Stimulated activated CD8-positive, alpha-beta memory T cell treated with anti-CD3 and anti-CD28 coated beads, Interleukin-12 subunit alpha, Interleukin-12 subunit beta, amount 100 ng/mL, for 24 hours (primary cell): ENCODE data around the gene FBLN7.

Experiments used
- DNase-seq: peaks from one replicate; pipeline ENCODE4 v3.0.0-alpha.2; 2020; ENCODE audit errors: extremely low read depth

The FBLN7 gene

DNA sequence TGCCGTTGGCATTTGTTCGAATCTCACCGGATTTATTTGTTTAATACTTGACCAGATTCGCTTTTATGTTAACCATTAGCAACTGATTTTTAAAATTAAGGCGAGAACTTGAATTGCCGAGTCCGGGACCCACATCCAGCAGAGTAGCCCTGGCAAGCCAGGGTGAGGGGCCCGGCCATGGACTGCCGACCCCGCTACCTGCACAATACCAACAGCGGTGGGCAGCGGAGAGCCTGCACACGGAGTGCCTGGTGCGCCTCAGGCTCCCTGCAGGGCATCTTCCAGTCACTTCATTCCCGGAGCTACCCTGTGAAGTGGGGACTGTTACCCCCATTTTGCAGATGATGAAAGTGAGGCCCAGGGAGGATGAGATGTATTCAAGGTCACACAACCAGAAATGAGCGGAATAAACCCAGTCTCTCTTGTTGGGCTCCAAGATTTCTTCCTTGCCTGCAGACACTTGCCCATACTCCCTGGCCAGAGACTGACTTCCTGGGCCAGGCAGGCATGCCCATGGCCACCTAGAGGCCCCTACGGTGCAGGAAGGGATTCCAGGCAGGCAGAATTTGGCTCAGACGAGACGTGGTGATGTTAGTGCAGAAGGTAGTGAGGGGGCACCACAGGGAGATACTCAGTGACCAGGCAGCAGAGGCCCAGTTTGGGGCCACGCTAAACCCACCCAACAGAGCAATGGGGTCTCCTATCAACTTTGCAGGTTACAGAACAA lies 2.9 kb downstream of the FBLN7 start:
- DNase-seq: no peak

DNA sequence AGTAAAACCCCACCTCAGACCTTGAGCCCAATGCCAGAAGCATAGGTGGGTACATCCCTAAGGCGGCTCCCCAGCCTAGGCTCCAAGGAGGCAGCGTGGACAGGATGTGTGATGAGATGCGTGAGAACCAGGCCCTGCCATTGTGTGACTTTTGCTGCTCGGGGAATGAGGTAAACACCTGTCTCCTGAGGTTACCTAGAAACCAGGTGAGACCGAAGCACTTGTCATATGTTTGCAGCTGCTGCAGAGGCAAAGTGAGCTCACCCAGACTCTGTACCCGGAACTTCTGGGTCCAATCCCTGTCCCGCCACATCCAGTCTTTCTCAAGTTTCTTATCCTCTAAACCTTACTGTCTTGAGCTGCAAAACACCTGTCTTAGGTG lies 3.4 kb downstream of the FBLN7 start:
- no peak for DNase-seq

- DNase-seq: no peak
These were observed 4.4 kb downstream of the FBLN7 start for GRCh38 chr2:112142525-112143078.

DNA sequence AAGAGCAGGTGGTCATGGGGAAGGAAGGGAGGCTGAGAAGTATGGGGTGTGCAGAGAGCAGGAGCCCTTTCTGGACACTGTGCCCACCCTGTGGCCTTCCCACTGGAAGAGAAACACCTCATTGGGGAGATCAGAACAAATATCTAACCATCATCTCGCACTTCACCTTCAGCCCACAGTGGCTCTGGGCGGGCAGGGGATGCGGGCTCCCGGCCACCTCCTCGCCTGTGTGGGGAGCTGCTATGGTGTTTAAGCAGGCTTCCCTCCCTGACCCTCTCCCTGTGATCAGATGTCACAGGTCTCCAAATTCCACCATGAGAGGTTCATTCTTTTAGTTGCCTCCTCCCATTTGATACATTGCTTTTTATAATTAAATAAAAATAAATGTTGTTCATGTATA lies 5.0 kb downstream of the FBLN7 start:
- DNase-seq: no peak

DNA sequence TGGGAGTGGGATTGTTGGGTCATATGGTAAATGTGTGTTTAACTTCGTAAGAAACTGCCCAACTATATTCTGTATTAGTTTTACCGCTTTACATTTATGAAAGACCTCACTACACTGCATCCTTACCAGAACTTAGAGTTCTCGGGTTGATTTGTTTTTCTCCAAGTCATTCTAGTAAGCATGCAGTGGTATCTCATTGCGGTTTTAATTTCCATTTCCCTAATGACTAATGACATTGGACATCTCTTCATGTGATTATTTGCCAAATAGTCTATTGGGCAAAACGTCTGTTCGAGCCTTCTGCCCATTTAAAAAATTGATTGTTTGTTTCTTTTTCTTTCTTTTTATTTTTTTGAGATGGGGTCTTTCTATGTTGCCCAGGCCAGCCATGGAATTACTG lies 6.8 kb downstream of the FBLN7 start:
- no peak for DNase-seq

DNA sequence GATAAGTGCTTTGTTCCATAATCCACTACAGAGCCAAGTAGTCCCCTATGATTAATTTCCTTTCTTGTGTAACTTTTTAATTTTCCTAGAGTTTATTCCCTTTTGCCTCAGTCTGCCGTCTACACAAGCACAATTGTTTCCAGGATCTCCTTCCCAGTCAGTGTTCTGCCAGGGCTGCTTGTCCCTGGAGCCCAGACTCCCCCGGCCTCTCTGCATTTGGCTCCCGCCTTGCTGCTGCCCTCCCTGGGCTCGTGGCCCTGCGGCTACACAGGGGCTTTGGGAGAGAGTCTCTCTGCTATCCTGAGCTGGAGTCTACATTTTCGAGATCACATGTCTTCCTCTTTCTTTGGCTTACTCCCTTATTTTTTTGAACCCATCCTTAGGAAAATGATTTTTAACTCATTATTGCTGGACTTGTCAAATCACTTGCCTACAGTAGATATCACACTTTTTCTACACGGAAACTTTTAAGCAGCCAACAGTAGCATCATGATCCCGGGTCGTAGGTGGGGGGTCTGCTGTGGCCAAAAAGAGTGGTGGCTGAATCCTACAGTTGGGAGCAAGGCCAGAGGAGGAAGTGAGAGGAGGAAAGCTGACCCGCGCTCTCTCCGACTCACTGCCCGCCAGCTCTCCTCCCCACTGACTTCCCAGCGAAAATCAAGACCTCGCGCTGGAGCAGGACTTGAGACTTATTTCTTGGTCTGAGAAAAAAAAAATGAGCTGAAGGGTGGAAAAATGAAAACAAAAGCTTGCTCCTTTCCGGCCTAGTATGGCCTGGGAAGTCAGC lies 9.4 kb downstream of the FBLN7 start:
- DNase-seq: no peak

GRCh38 chr2:112148477-112148876 lies 10.3 kb downstream of the FBLN7 start:
- no peak for DNase-seq

DNA sequence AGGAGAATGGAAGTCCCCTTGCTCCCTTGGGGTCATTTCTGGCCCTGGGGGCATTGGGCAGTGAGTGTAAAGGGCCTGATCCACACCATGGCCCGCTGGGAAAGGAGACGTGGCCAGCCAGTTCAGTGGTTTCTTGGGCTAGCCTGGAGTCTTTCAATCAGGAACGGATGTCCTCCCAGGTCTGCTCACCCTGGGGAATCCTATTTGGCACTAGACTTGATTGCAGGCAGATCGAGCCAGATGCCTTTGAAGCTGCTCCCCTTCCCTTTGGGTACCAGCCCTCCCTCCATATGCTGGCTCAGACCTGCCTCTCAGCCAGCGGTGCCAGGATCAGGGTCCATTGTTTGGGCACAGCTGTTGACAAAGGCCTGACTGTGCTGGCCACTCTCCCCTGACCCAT lies 11.0 kb downstream of the FBLN7 start:
- no peak for DNase-seq

DNA sequence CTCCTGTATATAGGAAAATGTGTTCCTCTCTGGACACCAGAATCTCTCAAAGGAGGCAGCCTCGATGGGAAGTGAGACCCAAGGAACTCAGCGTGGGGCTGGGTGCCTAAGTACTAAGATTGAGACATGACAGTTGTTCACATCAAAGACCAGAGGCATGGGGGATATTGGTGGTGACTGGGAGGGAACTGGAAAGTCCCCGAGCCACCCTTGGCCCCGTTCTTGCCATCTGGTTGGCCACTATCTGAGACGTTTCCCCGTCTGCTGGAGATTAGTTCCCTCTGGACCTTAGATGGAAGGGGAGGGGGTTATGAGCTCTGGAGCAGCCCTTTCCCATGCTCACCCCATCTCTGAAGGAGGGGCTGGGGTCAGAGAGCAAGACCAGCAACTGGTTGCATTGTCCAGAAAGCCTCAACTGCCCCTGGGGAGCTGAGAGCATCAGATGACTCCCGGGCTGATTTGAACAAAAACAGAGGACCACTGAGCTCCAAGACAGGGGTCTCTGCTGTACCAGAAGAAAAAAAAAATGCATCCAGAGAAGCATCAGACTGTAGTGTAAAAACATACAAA lies 11.8 kb downstream of the FBLN7 start:
- no peak for DNase-seq

DNA sequence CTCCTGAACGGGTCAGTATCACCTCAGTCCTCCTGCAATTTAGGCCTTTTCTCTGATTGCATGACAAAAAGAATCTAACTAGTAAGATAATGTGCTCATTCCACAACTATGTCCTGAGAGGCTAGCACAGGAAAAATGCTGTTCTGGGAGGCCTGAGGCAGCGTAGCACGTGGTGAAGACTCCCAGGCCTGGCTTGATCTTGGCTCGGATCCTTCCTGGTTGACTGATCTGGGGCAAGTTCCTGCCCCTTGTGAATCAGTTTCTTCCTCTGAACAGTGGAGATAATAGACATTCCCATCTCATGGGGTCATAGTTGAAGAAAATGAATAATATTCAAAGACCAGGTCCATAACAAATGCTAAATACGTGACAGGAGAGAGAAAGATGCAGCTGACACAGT lies 12.3 kb downstream of the FBLN7 start:
- no peak for DNase-seq

GRCh38 chr2:112150851-112151250 lies 12.7 kb downstream of the FBLN7 start:
- no peak for DNase-seq

GRCh38 chr2:112151271-112151670 lies 13.1 kb downstream of the FBLN7 start:
- DNase-seq: no peak

GRCh38 chr2:112151701-112152440 lies 13.7 kb downstream of the FBLN7 start:
- no peak for DNase-seq

- no peak for DNase-seq
These were observed 14.4 kb downstream of the FBLN7 start for GRCh38 chr2:112152476-112153178.

DNA sequence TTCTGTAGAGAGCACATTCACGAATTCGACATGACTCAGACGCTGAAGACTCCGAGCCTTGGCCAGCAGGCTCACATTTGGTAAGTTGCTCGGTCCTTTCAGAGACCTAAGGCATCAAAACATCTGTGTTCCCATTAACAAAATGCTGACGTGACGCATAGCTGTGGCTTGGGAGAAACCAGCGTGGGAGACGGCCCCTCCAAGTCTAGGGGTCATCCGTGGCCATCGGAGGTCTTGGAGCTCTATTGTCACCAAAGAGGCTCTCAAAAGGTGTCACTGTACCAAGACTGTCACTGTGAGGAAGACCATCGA lies 14.9 kb downstream of the FBLN7 start:
- no peak for DNase-seq

DNA sequence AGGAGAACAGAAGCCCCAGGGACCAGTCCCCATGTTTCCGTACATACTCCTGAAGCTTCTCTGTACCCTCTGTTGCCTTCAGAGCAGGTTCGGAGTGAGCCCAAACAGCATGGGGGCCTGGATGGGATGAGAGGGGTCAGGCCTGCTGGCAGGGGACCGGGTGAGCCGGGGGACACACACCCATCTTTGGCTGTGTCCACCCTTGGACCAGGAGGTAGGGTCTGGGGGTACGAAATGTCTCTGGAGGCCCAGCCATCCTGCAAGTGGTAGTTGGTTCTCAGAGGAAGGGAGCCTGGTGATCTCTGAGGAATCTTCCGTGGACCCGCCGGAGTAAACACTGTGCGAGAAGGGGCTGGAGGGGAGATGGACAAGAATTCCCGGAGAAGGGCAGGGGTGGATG lies 15.3 kb downstream of the FBLN7 start:
- DNase-seq: no peak

- DNase-seq: no peak
These were observed 16.3 kb downstream of the FBLN7 start for GRCh38 chr2:112154246-112155117.

GRCh38 chr2:112155331-112156151 lies 17.4 kb downstream of the FBLN7 start:
- DNase-seq: no peak

GRCh38 chr2:112156152-112156986 lies 18.2 kb downstream of the FBLN7 start:
- DNase-seq: no peak
